ENCODE data around the gene KIF26B.
"Not testable (repeated sequence)": the region's sequence is repeated elsewhere in the genome, so short reads cannot be mapped to it uniquely, and the experiment has no call there.

Gene KIF26B

DNA sequence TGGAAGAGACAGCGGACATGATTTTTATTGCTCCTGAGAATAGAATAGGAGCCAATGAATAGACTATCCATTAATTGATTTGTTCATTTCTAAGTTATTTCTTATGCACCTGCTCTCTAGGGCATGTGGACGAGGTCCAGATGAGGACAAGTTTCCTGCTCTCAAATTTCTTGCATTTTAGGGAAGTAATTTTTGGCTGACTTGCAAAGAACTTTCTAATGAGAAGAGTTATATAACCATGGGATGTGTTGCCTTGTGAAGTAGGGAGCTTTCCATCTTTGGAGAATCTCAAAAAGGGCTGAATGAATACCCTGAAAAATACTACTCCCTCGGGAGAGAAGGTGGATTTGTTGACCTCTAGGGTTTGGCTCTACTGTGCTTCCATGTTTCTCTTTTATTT, 243.0 kb downstream of the KIF26B start:
- no peak for DNase-seq

- DNase-seq, result no peak
These were observed 243.4 kb downstream of the KIF26B start for GRCh38 chr1:245398180-245398579.

- no peak for DNase-seq
These were observed 247.2 kb downstream of the KIF26B start for GRCh38 chr1:245401881-245402587.

DNA sequence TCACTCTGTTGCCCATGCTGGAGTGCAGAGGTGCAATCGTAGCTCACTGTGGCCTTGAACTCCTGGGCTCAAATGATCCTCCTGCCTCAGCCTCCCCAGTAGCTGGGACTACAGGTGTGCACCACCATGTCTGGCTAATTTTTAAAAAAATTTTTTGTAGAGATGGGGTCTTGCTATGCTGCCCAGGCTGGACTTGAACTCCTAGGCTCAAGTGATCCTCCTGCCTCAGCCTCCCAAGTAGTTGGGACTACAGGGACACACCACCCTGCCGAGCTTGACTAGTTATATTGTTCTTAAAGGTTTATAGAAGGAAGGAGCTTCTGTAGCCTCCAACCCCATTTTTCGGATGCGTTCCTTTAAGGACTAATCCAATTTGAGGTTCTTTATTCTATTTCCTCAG, 248.2 kb downstream of the KIF26B start:
- not testable (repeated sequence) for DNase-seq

GRCh38 chr1:245404527-245404926, 249.7 kb downstream of the KIF26B start:
- DNase-seq, result no peak

DNA sequence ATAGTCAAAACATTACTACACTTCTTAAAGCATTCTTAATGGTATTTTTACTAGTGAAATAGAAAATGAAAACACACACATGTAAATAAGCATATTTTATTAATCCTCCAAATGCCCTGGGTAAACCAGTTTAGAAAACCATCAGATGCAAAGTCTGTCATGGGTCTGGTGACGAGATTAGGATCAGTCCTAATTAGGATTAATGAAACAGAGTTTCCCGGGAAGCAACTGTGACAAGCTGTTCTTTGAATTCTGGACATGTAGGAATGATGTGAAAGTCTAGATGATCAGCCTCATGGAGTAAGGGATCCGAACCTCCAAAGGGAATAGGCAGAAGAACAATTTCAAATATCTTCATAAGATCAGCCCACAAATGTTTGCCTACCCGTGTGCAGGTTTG, 250.2 kb downstream of the KIF26B start:
- DNase-seq, result no peak

GRCh38 chr1:245406426-245406825, 251.6 kb downstream of the KIF26B start:
- no peak for DNase-seq

GRCh38 chr1:245407983-245408382, 253.2 kb downstream of the KIF26B start:
- DNase-seq, result no peak

DNA sequence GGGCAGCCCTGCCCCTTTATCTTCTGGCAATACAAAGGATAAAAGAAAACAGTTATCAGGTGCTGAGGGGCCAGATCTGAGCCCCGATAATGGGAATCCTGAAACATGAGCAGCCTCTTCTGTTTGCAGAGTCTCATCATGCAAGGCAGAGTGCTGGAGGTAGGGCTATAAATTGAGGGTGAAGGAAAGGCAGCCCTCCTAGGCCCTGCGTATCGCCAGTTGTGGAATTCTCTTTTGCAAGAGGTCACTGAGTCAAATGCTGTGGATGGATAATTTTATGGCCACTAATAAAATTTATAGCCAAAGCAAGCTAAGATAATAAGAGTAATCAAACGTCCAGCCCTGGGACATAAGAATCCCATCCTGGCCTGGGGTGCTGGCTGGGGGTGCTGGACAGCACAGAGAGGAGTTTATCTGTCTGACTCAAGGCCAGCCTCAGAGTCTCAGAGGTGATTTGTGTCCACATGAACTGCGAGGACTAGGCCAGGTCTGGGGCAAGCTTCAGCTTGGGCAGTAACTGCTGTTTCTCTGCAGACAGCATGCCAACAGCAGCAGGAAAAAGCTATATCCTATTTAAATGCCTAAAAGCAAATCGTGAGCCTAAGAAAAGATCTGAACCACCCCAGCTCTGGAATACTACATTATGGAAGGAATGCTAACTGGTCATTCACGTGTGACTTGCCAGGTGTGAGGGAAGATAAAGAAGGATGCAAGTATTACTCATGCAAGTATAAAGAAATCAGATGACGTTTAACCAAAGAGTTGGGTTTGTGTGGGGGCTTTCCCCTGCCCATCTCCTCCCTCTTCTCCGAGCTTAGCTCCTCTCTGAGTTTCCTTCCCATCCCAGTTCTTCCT, 254.8 kb downstream of the KIF26B start:
- DNase-seq, result no peak

DNA sequence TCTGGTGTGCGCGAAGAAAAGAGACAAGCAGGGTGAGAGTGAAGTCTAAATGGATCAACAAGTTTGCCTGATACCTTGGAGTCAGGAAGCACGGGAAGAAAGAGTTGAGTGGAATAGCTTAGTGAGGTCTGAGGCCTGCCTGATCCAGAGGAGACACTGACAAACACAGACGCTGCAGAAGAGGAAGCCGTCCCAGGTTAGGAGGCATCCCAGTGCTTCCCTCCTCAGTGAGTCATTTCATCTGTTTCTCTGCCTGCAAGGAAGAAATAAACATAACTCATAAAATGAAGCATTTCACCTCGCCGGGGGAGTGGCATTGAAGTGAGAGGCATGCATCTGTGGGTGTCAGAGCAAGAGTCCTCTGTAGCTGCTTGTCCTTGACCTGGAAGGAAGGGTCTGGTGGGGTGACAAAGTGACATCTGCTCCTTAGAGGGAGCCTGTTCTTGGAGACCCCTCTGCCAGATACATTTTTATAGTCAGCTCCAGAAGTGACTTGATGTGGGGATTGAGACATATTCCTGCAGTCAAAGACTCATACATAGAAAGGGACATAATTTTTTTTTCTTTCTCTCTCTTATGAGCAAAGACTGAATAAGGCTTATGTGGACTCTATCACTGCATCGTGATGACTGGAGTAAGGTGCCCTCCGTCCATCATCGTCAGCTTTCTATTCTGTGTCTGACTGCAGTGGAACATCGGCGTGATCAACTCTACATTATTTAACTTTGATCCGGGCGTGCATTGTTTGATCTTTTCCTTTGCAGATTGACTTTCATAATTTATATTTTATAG, 256.7 kb downstream of the KIF26B start:
- DNase-seq, result no peak

- DNase-seq, result no peak
These were observed 257.5 kb downstream of the KIF26B start for GRCh38 chr1:245412306-245412705.

- no peak for DNase-seq
These were observed 262.0 kb downstream of the KIF26B start for GRCh38 chr1:245416781-245417180.

DNA sequence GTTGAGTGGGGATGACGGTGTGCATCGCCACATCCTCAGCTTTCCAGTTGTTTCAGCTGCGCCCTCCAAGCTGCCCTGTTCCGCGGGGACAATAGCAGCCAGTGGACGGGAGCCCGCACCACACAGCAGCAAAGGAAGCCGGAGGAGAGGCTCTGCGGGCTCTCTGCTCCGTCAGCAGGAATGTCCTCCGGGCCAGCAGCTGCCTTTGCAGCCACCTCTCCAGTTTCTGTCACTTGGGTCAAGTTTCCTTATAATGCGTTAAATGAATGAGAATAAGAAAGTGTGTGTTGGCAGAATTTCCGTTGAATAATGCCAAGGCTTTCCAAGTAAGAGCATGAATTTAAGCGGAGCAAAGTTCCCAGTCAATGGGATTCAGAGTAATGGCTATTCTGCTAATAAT, 263.3 kb downstream of the KIF26B start:
- no peak for DNase-seq

DNA sequence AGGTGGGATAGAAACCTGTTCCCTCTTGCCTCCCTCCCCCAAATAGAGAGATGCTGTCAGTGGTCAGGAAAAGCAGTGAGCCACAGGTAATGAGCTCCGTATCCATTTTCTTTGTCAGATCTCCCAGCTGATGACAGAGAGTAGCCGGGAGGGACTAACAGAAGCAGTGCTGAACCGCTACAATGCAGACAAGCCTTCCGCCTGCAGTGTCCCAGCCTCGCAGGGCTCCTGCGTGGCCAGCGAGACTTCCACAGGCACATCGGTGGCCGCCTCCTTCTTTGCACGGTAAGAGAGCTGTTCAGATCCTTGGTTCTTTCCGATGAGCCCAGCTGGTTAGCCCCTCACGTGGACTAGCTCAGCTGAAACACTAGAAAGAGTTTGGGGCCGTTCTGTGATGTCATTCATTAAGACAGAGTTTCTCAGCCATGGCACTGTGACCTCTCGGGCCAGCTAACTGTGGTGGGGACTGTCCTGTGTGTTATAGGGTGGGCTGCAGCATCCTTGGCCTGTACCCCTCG, 264.7 kb downstream of the KIF26B start:
- DNase-seq, result no peak

DNA sequence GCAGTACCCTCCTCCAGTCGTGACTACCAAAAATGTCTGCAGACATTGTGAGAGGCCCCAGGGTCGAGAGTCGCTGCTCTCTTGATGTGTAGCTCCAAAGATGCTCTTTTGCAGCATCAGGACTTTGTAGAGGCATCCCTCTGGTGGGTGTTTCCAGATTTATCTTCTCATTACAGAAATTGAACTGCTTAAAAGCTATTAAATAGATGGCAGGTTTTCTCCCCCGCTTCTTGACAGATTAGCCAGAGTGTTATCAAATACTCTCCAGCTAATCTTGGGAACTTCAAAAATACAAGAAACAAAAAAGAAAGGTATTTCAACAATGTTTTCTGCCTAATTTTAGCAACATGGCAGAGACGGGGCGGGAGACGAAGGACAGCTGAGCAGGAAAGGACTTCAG, 265.2 kb downstream of the KIF26B start:
- no peak for DNase-seq

GRCh38 chr1:245420926-245421325, 266.1 kb downstream of the KIF26B start:
- no peak for DNase-seq

- DNase-seq, result no peak
These were observed 273.9 kb downstream of the KIF26B start for GRCh38 chr1:245428681-245429080.

DNA sequence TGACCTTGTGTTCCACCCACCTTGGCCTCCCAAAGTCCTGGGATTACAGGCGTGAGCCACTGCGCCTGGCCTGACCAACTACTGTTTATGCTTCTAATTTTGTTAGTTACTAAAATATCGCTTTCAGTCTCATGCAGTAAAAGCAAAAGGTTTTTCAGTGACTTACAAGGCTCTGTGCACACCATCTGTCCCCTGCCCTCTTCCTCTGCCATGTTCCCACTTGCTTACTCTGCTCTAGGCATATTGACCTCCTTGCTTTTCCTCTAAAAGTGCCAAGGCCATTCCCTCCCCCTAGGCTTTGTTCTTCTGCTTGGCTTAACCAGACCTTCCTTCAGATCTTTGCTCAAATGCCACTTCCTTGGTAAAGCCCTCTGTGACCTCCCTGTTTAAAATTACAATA, 276.9 kb downstream of the KIF26B start:
- no peak for DNase-seq

GRCh38 chr1:245432228-245432875, 277.6 kb downstream of the KIF26B start:
- no peak for DNase-seq

DNA sequence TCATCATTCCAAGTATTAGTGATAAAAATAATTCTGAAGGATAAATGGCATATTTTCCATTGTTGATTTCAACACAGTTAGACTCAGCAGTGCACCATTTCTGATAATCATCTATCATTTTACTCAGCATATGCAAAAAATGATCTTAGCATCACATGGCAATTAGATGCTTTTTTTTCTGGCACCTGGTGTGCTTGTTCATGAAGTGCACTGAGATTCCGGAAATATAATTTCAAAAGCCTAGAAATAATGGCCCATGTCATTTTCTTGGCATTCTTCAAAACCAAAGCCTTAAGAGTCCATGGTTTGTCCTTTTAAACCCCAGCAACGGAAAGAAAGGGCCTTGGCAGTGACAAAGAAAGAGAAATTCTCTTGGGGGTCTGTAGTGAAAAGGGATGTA, 278.8 kb downstream of the KIF26B start:
- no peak for DNase-seq

DNA sequence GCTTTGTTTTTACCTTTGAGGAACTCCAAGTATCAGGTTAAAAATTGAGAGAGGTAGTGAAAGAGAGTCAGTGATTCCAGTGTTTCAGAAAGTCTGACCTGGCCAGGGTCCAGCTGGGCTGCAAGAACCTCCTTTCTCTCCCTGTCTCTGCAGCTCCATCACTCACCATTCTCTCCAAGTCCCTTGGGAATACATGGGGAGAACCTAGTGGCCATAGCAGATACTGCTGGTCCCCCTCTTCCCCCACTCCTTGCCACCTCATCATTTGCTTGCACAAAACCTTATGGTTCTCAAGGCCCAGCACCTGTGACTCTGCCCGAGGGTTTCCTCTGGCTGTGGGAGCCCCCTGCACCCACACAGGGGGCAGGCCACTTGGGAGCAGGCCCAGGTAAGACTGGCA, 279.5 kb downstream of the KIF26B start:
- no peak for DNase-seq

DNA sequence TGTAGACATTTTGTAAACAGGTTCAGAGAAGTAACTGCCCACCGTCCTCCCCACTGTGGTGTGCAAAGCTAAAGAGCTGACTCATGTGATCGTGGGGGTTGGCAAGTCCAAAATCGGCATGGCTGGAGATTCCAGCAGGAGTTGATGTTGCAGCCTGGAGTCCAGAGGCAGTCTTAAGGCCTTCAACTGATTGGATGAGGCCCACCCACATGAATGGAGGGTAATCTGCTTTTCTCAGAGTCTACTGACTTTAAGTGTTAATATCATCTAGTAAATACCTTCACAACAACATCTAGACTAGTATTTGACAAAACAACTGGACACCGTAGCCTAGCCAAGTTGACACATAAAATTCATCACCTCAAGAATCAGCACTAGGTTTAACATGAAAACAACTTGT, 281.6 kb downstream of the KIF26B start:
- no peak for DNase-seq

Measured in NCI-H2081 treated with DMSO at 0.1 percent for 48 hours (cell line).